Sigmoid colon (tissue), 7 donors: ENCODE data around the gene EHBP1L1. TPM values are rescaled to one million over a fixed set of nuclear protein-coding genes. Genes with fewer than 3 reads are reported as not detected.

Experiments
- DNase-seq: peaks from one replicate; pipeline ENCODE4 v3.0.0-alpha.2; 2019
- H3K27ac ChIP-seq, 4 donors: fragments of 200-600 bp; sonication (generic); one replicate each; pipeline ENCODE4 v1.5.1; 2016 to 2019; ENCODE audit warnings: mild to moderate bottlenecking in 1 of 4
- H3K27me3 ChIP-seq, 3 donors: fragments of 200-600 bp; sonication (generic); one replicate each; pipeline ENCODE4 v1.5.1; 2019; ENCODE audit warnings: mild to moderate bottlenecking in 1 of 3
- H3K36me3 ChIP-seq, 4 donors: fragments of 200-600 bp; sonication (generic); one replicate each; pipeline ENCODE4 v1.5.1; 2016 to 2019
- H3K4me1 ChIP-seq, 4 donors: fragments of 200-600 bp; sonication (generic); one replicate each; pipeline ENCODE4 v1.5.1; 2017 to 2019
- H3K4me3 ChIP-seq, 4 donors: fragments of 200-600 bp; sonication (generic); one replicate each; pipeline ENCODE4 v1.5.1; 2017 to 2019; ENCODE audit warnings: mild to moderate bottlenecking in 2 of 4, moderate library complexity in 1 of 4
- H3K9me3 ChIP-seq, 4 donors: fragments of 200-600 bp in 3 of 4; sonication (generic) in 3 of 4; one replicate each; pipeline versions ENCODE4 v1.5.1 to v1.6.1; 2013 to 2019
- CTCF ChIP-seq, 4 experiments: fragments of 450-650 bp in 3 of 4; fragments of 200-600 bp in 1 of 4; IDR thresholded peaks; one replicate each; pipeline ENCODE4 v1.5.1; 2016 to 2019; ENCODE audit warnings: antibody characterized with exemption in 4 of 4, mild to moderate bottlenecking in 3 of 4, moderate library complexity in 2 of 4
- EP300 ChIP-seq, 4 donors: sonication (generic); formaldehyde crosslinking; IDR thresholded peaks; one replicate each; pipeline ENCODE4 v1.6.1; 2017; ENCODE audit warnings: antibody characterized with exemption in 4 of 4
- POLR2A ChIP-seq, 2 donors: fragments of 450-650 bp; IDR thresholded peaks; one replicate each; pipeline ENCODE4 v1.6.1; 2016; ENCODE audit warnings: antibody characterized with exemption in 2 of 2, mild to moderate bottlenecking in 2 of 2, moderate library complexity in 2 of 2
- POLR2AphosphoS5 ChIP-seq, 4 donors: sonication (generic); formaldehyde crosslinking; IDR thresholded peaks; one replicate each; pipeline ENCODE4 v1.6.1; 2017; ENCODE audit warnings: antibody characterized with exemption in 4 of 4
- whole genome bisulfite sequencing, 2 donors: extraction: QIAGEN DNeasy Blood & Tissue Kit; methylation state at CpG; one replicate each; pipeline ENCODE4 v1.1.7; 2013; 5-methylcytosine and 5-hydroxymethylcytosine counted together
- intact Hi-C: fragments of 100-400 bp; cut with DNase I; formaldehyde crosslinking; loops from one replicate; pipeline ENCODE4 v1.15.1; 2023
- polyA plus RNA-seq, 3 donors: library from polyadenylated mRNA; stranded (reverse); fragments of 200-250 nt; gene quantifications; one replicate each; pipeline ENCODE4 v1.2.3, GENCODE V29; 2013
- total RNA-seq, 4 donors: library from RNA; depleted of rRNA; stranded (reverse); fragments of >200 nt; gene quantifications; one replicate each; pipeline ENCODE4 v1.1.0, GENCODE V29; 2016
- donor health status: healthy with polysubstance abuse.
- donor health status: Bipolar disorder and iron deficiency.
- donor health status: healthy.

EHBP1L1 gene
- total and polyA plus RNA-seq, 7 donors, result 31.2 to 366 (median 148) TPM

DNA sequence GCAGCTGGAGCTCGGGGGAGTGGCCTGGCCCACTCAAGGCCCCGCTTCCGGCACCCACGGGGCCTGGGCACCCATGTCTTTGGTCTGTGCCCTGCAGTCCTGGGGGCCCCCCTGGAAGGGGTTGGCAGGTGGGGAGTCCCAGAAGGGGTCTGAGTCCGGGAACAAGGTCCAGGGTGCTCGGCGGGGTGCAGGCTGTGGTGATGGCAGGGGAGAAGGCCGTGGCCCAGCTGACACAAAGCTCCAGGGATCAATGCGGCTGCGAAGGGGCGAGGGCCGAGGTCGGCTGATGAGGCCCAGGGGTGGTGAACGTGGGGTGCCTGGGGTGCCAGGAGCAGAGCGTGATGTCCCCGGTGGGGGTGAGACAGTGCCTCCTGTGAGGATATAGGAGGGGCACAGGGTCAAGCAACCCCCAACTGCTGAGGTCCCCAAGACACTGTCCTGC is 22.4 kb downstream of the EHBP1L1 start:
- intact Hi-C loops, result no loop called here
- no peak for DNase-seq
- H3K9me3 ChIP-seq, result no peaks in the 10 kb centered on the region
- 94 to 95% methylated on average over 16 of the region's 16 CpGs for WGBS, 2 donors
- TF ChIP-seq EP300 (IDR thresholded peaks at IDR 0.05), result no peak
- TF ChIP-seq CTCF (IDR thresholded peaks at IDR 0.05), result no peak
- TF ChIP-seq POLR2AphosphoS5 (IDR thresholded peaks at IDR 0.05), result no peak
- TF ChIP-seq POLR2A (IDR thresholded peaks at IDR 0.05), result no peak
- H3K36me3 ChIP-seq, result peaks cover 22 to 54% (median 30%) of the 10 kb centered on the region in 4 donors
- H3K27ac ChIP-seq, result no peak overlapping the region
- H3K4me1 ChIP-seq, result peaks cover 0 to 19% (median 17%) of the 10 kb centered on the region in 4 donors
- no peak overlapping the region for H3K4me3 ChIP-seq
- H3K27me3 ChIP-seq, result no peaks in the 10 kb centered on the region

- Histone ChIP-seq H3K36me3 (peaks cover 22 to 65% (median 33%) of the 10 kb centered on the region in 4 donors), H3K4me1 (peaks cover 0 to 10% (median 8%) of the 10 kb centered on the region in 4 donors), H3K4me3 (no peak overlapping the region), H3K27ac (no peak overlapping the region), H3K27me3 (no peaks in the 10 kb centered on the region), H3K9me3 (no peaks in the 10 kb centered on the region)
- intact Hi-C loops, result no loop called here
- 93 to 95% methylated on average over 49 of the region's 49 CpGs for WGBS, 2 donors
- TF ChIP-seq POLR2AphosphoS5 (IDR thresholded peaks at IDR 0.05) (no peak), CTCF (IDR thresholded peaks at IDR 0.05) (no peak), EP300 (IDR thresholded peaks at IDR 0.05) (no peak), POLR2A (IDR thresholded peaks at IDR 0.05) (no peak)
- DNase-seq, result no peak
These were observed 23.5 kb downstream of the EHBP1L1 start for GRCh38 chr11:65599216-65599954.

- H3K27ac ChIP-seq, result no peak overlapping the region
- H3K36me3 ChIP-seq, result peaks cover 27 to 70% (median 38%) of the 10 kb centered on the region in 4 donors
- H3K9me3 ChIP-seq, result no peaks in the 10 kb centered on the region
- DNase-seq, result no peak
- H3K4me1 ChIP-seq, result peaks cover 0 to 9% (median 8%) of the 10 kb centered on the region in 4 donors
- H3K4me3 ChIP-seq, result no peak overlapping the region
- WGBS, 2 donors, result 97 to 99% methylated on average over 6 of the region's 6 CpGs
- intact Hi-C loops, result loop anchor here (10.0 kb wide), 1 partner anchor 235 kb away; no protein-coding TSS in a partner anchor
- H3K27me3 ChIP-seq, result no peaks in the 10 kb centered on the region
- no peak for TF ChIP-seq CTCF (IDR thresholded peaks at IDR 0.05)
- TF ChIP-seq POLR2A (IDR thresholded peaks at IDR 0.05), result no peak
- no peak for TF ChIP-seq EP300 (IDR thresholded peaks at IDR 0.05)
- TF ChIP-seq POLR2AphosphoS5 (IDR thresholded peaks at IDR 0.05), result no peak
These were observed 24.0 kb downstream of the EHBP1L1 start for GRCh38 chr11:65599955-65600246.

- H3K4me1 ChIP-seq, result peaks cover 0 to 24% (median 17%) of the 10 kb centered on the region in 4 donors
- no peaks in the 10 kb centered on the region for H3K9me3 ChIP-seq
- peaks cover 17 to 67% (median 34%) of the 10 kb centered on the region in 4 donors for H3K36me3 ChIP-seq
- WGBS, 2 donors, result 92 to 100% methylated on average over 1 of the region's 1 CpG
- peak overlapping the region in 1 of 4 donors; percentile 24 for H3K27ac ChIP-seq
- no peak overlapping the region for H3K4me3 ChIP-seq
- TF ChIP-seq POLR2A (IDR thresholded peaks at IDR 0.05) (no peak), CTCF (IDR thresholded peaks at IDR 0.05) (no peak), POLR2AphosphoS5 (IDR thresholded peaks at IDR 0.05) (no peak), EP300 (IDR thresholded peaks at IDR 0.05) (no peak)
- H3K27me3 ChIP-seq, result no peaks in the 10 kb centered on the region
- intact Hi-C loops, result loop anchor here (10.0 kb wide), 1 partner anchor 239 kb away; no protein-coding TSS in a partner anchor
- no peak for DNase-seq
These were observed 28.4 kb downstream of the EHBP1L1 start for GRCh38 chr11:65604258-65604657.
